PC-9 (cell line): Measurements from ENCODE around the gene ZNF101. TPM values are rescaled to one million over a fixed set of nuclear protein-coding genes. Genes with fewer than 3 reads are reported as not detected.

Experiments used
- BruUV-seq: library from RNA; stranded (reverse); fragments of 400-500 nt; replicated peaks from 2 replicates; lab custom pipeline; 2021; lab: Mats Ljungman, UMichigan
- CTCF ChIA-PET: fragments of 300-600 bp; sonication (Branson Sonifier 250); formaldehyde crosslinking; loops from one replicate; lab custom pipeline; 2022; ENCODE audit warnings: antibody characterized with exemption; lab: Charles Lee
- POLR2A ChIA-PET: fragments of 300-600 bp; sonication (Branson Sonifier 250); formaldehyde crosslinking; loops from one replicate; lab custom pipeline; 2022; ENCODE audit warnings: antibody characterized with exemption; ENCODE audit not compliant: unreplicated experiment; lab: Charles Lee
- DNase-seq, 2 experiments: peaks; one replicate each; pipeline versions ENCODE4 v3.0.0 to v3.0.0-alpha.2; 2015 to 2022; ENCODE audit warnings: mixed read lengths in 1 of 2
- H2AFZ ChIP-seq: fragments of 200-600 bp; sonication (generic); 2 replicates; pipeline ENCODE4 v1.8.1; 2017; ENCODE audit warnings: antibody characterized with exemption
- H3F3A ChIP-seq: fragments of 200-600 bp; sonication (generic); 2 replicates; pipeline ENCODE4 v1.8.1; 2017; ENCODE audit warnings: antibody characterized with exemption, mild to moderate bottlenecking, low read depth; ENCODE audit not compliant: insufficient read depth
- H3K27ac ChIP-seq: fragments of 200-600 bp; sonication (generic); 2 replicates; pipeline ENCODE4 v1.6.1; 2016; ENCODE audit warnings: mixed run types
- H3K27me3 ChIP-seq: fragments of 200-600 bp; sonication (generic); 2 replicates; pipeline ENCODE4 v1.6.1; 2016; ENCODE audit warnings: low read depth, mixed run types; ENCODE audit not compliant: insufficient read depth
- H3K36me3 ChIP-seq: fragments of 200-600 bp; sonication (generic); 2 replicates; pipeline ENCODE4 v1.6.1; 2016; ENCODE audit warnings: low read depth, mixed run types
- H3K4me1 ChIP-seq: fragments of 200-600 bp; sonication (generic); replicated peaks from 2 replicates; pipeline ENCODE4 v1.6.1; 2016; ENCODE audit warnings: mixed run types; ENCODE audit not compliant: insufficient read depth
- H3K4me2 ChIP-seq: fragments of 200-600 bp; sonication (generic); 2 replicates; pipeline ENCODE4 v1.6.1; 2017; ENCODE audit warnings: mixed run types
- H3K4me3 ChIP-seq: fragments of 200-600 bp; sonication (generic); 2 replicates; pipeline ENCODE4 v1.6.1; 2016; ENCODE audit warnings: mixed run types
- H3K79me2 ChIP-seq: fragments of 200-600 bp; sonication (generic); 2 replicates; pipeline ENCODE4 v1.6.1; 2017; ENCODE audit warnings: low read depth, mixed run types
- H3K9me2 ChIP-seq: fragments of 200-600 bp; sonication (generic); 2 replicates; pipeline ENCODE4 v1.8.1; 2017; ENCODE audit warnings: mild to moderate bottlenecking; ENCODE audit not compliant: insufficient read depth
- H3K9me3 ChIP-seq: fragments of 200-600 bp; sonication (generic); 2 replicates; pipeline ENCODE4 v1.8.1; 2016; ENCODE audit warnings: low read depth; ENCODE audit not compliant: insufficient read depth
- H4K20me1 ChIP-seq: fragments of 200-600 bp; sonication (generic); 2 replicates; pipeline ENCODE4 v1.8.1; 2017; ENCODE audit not compliant: insufficient read depth
- CTCF ChIP-seq: fragments of 200-600 bp; sonication (generic); conservative IDR thresholded peaks from 2 replicates; pipeline ENCODE4 v1.6.1; 2017; ENCODE audit warnings: mixed run types, antibody characterized with exemption, mild to moderate bottlenecking, moderate library complexity
- EZH2 ChIP-seq: fragments of 200-600 bp; sonication (generic); IDR thresholded peaks from 2 replicates; pipeline ENCODE4 v1.8.0; 2017; ENCODE audit warnings: antibody characterized with exemption, low read depth
- intact Hi-C: fragments of 100-400 bp; cut with micrococcal nuclease; formaldehyde crosslinking; loops from one replicate; pipeline ENCODE4 v1.10.0; 2022; ENCODE audit not compliant: unreplicated experiment
- total RNA-seq: library from RNA; stranded (reverse); gene quantifications from 2 replicates; pipeline ENCODE4 v1.2.3, GENCODE V29; 2021

The ZNF101 gene
- total RNA-seq, 1 experiment from 2014 or later = 9.3 TPM

GRCh38 chr19:19630426-19630825 is 38.2 kb upstream of the ZNF101 start:
- Histone ChIP-seq H3F3A (peaks cover 39% of the 10 kb centered on the region; the same call in 1 of the 2 replicates), H2AFZ (no peak overlapping the region), H3K27ac (no peak overlapping the region), H3K4me2 (no peak overlapping the region), H3K36me3 (peaks cover 12% of the 10 kb centered on the region; the same call in 1 of the 2 replicates), H3K9me3 (no peaks in the 10 kb centered on the region), H4K20me1 (no peaks in the 10 kb centered on the region), H3K4me3 (no peak overlapping the region), H3K9me2 (no peaks in the 10 kb centered on the region), H3K27me3 (no peaks in the 10 kb centered on the region), H3K4me1 (peaks cover 5% of the 10 kb centered on the region; the same call in 1 of the 2 replicates), H3K79me2 (no peaks in the 10 kb centered on the region)
- no peak for DNase-seq
- no TSS peak for BruUV-seq
- CTCF ChIA-PET = no interaction called here
- intact Hi-C loops = no loop called here
- POLR2A ChIA-PET = no interaction called here
- no peak for TF ChIP-seq EZH2
- TF ChIP-seq CTCF = no peak

- DNase-seq = no peak
- Histone ChIP-seq H3K4me2 (no peak overlapping the region), H3K4me1 (peaks cover 5% of the 10 kb centered on the region; the same call in 1 of the 2 replicates), H2AFZ (no peak overlapping the region), H3F3A (peaks cover 39% of the 10 kb centered on the region; the same call in 1 of the 2 replicates), H3K9me2 (no peaks in the 10 kb centered on the region), H3K27me3 (no peaks in the 10 kb centered on the region), H3K79me2 (no peaks in the 10 kb centered on the region), H3K4me3 (no peak overlapping the region), H4K20me1 (no peaks in the 10 kb centered on the region), H3K36me3 (peaks cover 12% of the 10 kb centered on the region; the same call in 1 of the 2 replicates), H3K27ac (no peak overlapping the region), H3K9me3 (no peaks in the 10 kb centered on the region)
- ChIA-PET CTCF (no interaction called here), POLR2A (interaction anchor here (0.5 to 0.6 kb wide), 2 partner anchors 275 to 326 kb away, joined by 4 to 6 read pairs; no protein-coding TSS in a partner anchor)
- no TSS peak for BruUV-seq
- TF ChIP-seq EZH2 = no peak
- TF ChIP-seq CTCF = no peak
- intact Hi-C loops = no loop called here
These were observed 37.3 kb upstream of the ZNF101 start for GRCh38 chr19:19631346-19631745.

GRCh38 chr19:19632661-19633060 is 36.0 kb upstream of the ZNF101 start:
- intact Hi-C loops = no loop called here
- Histone ChIP-seq H3K9me2 (no peaks in the 10 kb centered on the region), H3K27me3 (no peaks in the 10 kb centered on the region), H3F3A (peaks cover 33% of the 10 kb centered on the region; the same call in 1 of the 2 replicates), H3K4me2 (no peak overlapping the region), H3K36me3 (peaks cover 12% of the 10 kb centered on the region; the same call in 1 of the 2 replicates), H3K27ac (no peak overlapping the region), H3K4me3 (no peak overlapping the region), H4K20me1 (no peaks in the 10 kb centered on the region), H3K9me3 (no peaks in the 10 kb centered on the region), H3K4me1 (no peaks in the 10 kb centered on the region), H2AFZ (no peak overlapping the region), H3K79me2 (no peaks in the 10 kb centered on the region)
- no peak for DNase-seq
- no peak for TF ChIP-seq CTCF
- TF ChIP-seq EZH2 = no peak
- ChIA-PET POLR2A (no interaction called here), CTCF (no interaction called here)
- BruUV-seq = no TSS peak
